Mesendoderm (in vitro differentiated cells): ENCODE data around the gene PNLDC1.

Experiments used
- DNase-seq: peaks from one replicate; pipeline ENCODE4 v3.0.0; 2013
- H2AK5ac ChIP-seq: 2 replicates; pipeline ENCODE4 v1.6.1; 2013; ENCODE audit warnings: low read length, inconsistent platforms
- H2BK120ac ChIP-seq: 2 replicates; pipeline ENCODE4 v1.6.1; 2013; ENCODE audit warnings: low read depth, mild to moderate bottlenecking, low read length, moderate library complexity, mixed read lengths
- H2BK15ac ChIP-seq: replicated peaks from 2 replicates; pipeline ENCODE4 v1.6.1; 2013; ENCODE audit warnings: low read depth, mild to moderate bottlenecking, moderate library complexity
- H2BK5ac ChIP-seq: 2 replicates; pipeline ENCODE4 v1.6.1; 2013; ENCODE audit warnings: low read length, inconsistent platforms
- H3K18ac ChIP-seq: 2 replicates; pipeline ENCODE4 v1.6.1; 2013; ENCODE audit warnings: mild to moderate bottlenecking, low read length, mixed read lengths
- H3K23ac ChIP-seq: one replicate; pipeline ENCODE4 v1.6.1; 2013; ENCODE audit warnings: low read length
- H3K27ac ChIP-seq: 2 replicates; pipeline ENCODE4 v1.5.1; 2013; ENCODE audit warnings: low read depth, mild to moderate bottlenecking, inconsistent platforms, low read length, moderate library complexity
- H3K27me3 ChIP-seq: 2 replicates; pipeline ENCODE4 v1.6.1; 2013; ENCODE audit warnings: low read length, control low read depth, mild to moderate bottlenecking, inconsistent platforms; ENCODE audit not compliant: insufficient read depth, poor library complexity
- H3K36me3 ChIP-seq: 2 replicates; pipeline ENCODE4 v1.6.1; 2013; ENCODE audit warnings: low read length, inconsistent platforms; ENCODE audit not compliant: control insufficient read depth, insufficient read depth
- H3K4ac ChIP-seq: one replicate; pipeline ENCODE4 v1.6.1; 2013; ENCODE audit warnings: low read depth, mild to moderate bottlenecking, low read length, moderate library complexity
- H3K4me1 ChIP-seq: 2 replicates; pipeline ENCODE4 v1.6.1; 2013; ENCODE audit warnings: low read depth, low read length, inconsistent platforms; ENCODE audit not compliant: control insufficient read depth
- H3K4me2 ChIP-seq: 2 replicates; pipeline ENCODE4 v1.6.1; 2013; ENCODE audit warnings: low read length
- H3K4me3 ChIP-seq: 2 replicates; pipeline ENCODE4 v1.5.1; 2013; ENCODE audit warnings: mild to moderate bottlenecking, low read length
- H3K56ac ChIP-seq: one replicate; pipeline ENCODE4 v1.6.1; 2013; ENCODE audit warnings: low read length
- H3K79me1 ChIP-seq: 2 replicates; pipeline ENCODE4 v1.6.1; 2013; ENCODE audit warnings: low read length, inconsistent platforms
- H3K79me2 ChIP-seq: 2 replicates; pipeline ENCODE4 v1.6.1; 2013; ENCODE audit warnings: mild to moderate bottlenecking, low read length; ENCODE audit not compliant: control insufficient read depth, insufficient read depth
- H3K9ac ChIP-seq: 2 replicates; pipeline ENCODE4 v1.6.1; 2013; ENCODE audit warnings: low read length, inconsistent platforms
- H4K5ac ChIP-seq: one replicate; pipeline ENCODE4 v1.6.1; 2013; ENCODE audit warnings: low read length
- H4K8ac ChIP-seq: one replicate; pipeline ENCODE4 v1.6.1; 2013; ENCODE audit warnings: low read depth, mild to moderate bottlenecking, control low read depth, low read length, moderate library complexity
- WGBS: extraction: QIAGEN DNeasy Blood & Tissue Kit; methylation state at CpG from one replicate; pipeline ENCODE4 v1.1.7; 2013; ENCODE audit warnings: low lambda C conversion rate, missing lambda C conversion rate; ENCODE audit not compliant: insufficient coverage; ENCODE audit errors: extremely low coverage; 5-methylcytosine and 5-hydroxymethylcytosine counted together

PNLDC1 gene

GRCh38 chr6:159832946-159833345 lies 32.9 kb downstream of the PNLDC1 start:
- no peak overlapping the region for H3K56ac ChIP-seq
- H3K27me3 ChIP-seq: no peaks in the 10 kb centered on the region
- no peak overlapping the region for H3K4me3 ChIP-seq
- no peaks in the 10 kb centered on the region for H3K79me1 ChIP-seq
- DNase-seq: no peak
- no peak overlapping the region for H2BK5ac ChIP-seq
- no peak overlapping the region for H2BK15ac ChIP-seq
- no peak overlapping the region for H3K9ac ChIP-seq
- no peaks in the 10 kb centered on the region for H3K36me3 ChIP-seq
- H4K8ac ChIP-seq: no peak overlapping the region
- H3K4ac ChIP-seq: no peak overlapping the region
- H3K4me2 ChIP-seq: no peak overlapping the region
- H4K5ac ChIP-seq: no peak overlapping the region
- H3K79me2 ChIP-seq: no peaks in the 10 kb centered on the region
- H3K27ac ChIP-seq: no peak overlapping the region
- no peak overlapping the region for H2AK5ac ChIP-seq
- no peaks in the 10 kb centered on the region for H3K4me1 ChIP-seq
- no peak overlapping the region for H2BK120ac ChIP-seq
- no peak overlapping the region for H3K23ac ChIP-seq
- H3K18ac ChIP-seq: no peak overlapping the region
- WGBS: no CpG with 5 or more reads among the region's 4 CpGs

GRCh38 chr6:159833556-159833955 lies 33.5 kb downstream of the PNLDC1 start:
- H3K27me3 ChIP-seq: no peaks in the 10 kb centered on the region
- H3K4ac ChIP-seq: no peak overlapping the region
- no peak overlapping the region for H2BK120ac ChIP-seq
- H4K5ac ChIP-seq: no peak overlapping the region
- no peak overlapping the region for H3K56ac ChIP-seq
- H3K79me2 ChIP-seq: no peaks in the 10 kb centered on the region
- H2AK5ac ChIP-seq: no peak overlapping the region
- no peak overlapping the region for H2BK15ac ChIP-seq
- no peak overlapping the region for H3K4me3 ChIP-seq
- H4K8ac ChIP-seq: no peak overlapping the region
- whole genome bisulfite sequencing: no CpG with 5 or more reads among the region's 2 CpGs
- H3K23ac ChIP-seq: no peak overlapping the region
- H2BK5ac ChIP-seq: no peak overlapping the region
- no peak overlapping the region for H3K18ac ChIP-seq
- no peaks in the 10 kb centered on the region for H3K36me3 ChIP-seq
- no peak for DNase-seq
- no peak overlapping the region for H3K4me2 ChIP-seq
- H3K79me1 ChIP-seq: no peaks in the 10 kb centered on the region
- H3K4me1 ChIP-seq: no peaks in the 10 kb centered on the region
- H3K9ac ChIP-seq: no peak overlapping the region
- no peak overlapping the region for H3K27ac ChIP-seq

- Histone ChIP-seq H2BK15ac (no peak overlapping the region), H3K9ac (no peak overlapping the region), H2BK5ac (no peak overlapping the region), H4K5ac (no peak overlapping the region), H3K27ac (no peak overlapping the region), H3K23ac (no peak overlapping the region), H3K79me2 (no peaks in the 10 kb centered on the region), H2AK5ac (no peak overlapping the region), H4K8ac (no peak overlapping the region), H3K4me2 (no peak overlapping the region), H3K27me3 (no peaks in the 10 kb centered on the region), H3K56ac (no peak overlapping the region), H3K79me1 (no peaks in the 10 kb centered on the region), H3K4me3 (no peak overlapping the region), H3K4me1 (no peaks in the 10 kb centered on the region), H3K18ac (no peak overlapping the region), H3K36me3 (no peaks in the 10 kb centered on the region), H3K4ac (no peak overlapping the region), H2BK120ac (no peak overlapping the region)
- WGBS: no CpG with 5 or more reads among the region's 5 CpGs
- no peak for DNase-seq
These were observed 34.0 kb downstream of the PNLDC1 start for GRCh38 chr6:159833997-159834603.

GRCh38 chr6:159836718-159837490 lies 36.8 kb downstream of the PNLDC1 start:
- Histone ChIP-seq H3K23ac (no peak overlapping the region), H3K79me2 (no peaks in the 10 kb centered on the region), H3K9ac (no peak overlapping the region), H2BK120ac (no peak overlapping the region), H3K36me3 (no peaks in the 10 kb centered on the region), H3K56ac (no peak overlapping the region), H3K4me1 (no peaks in the 10 kb centered on the region), H3K27ac (no peak overlapping the region), H2BK15ac (no peak overlapping the region), H3K79me1 (no peaks in the 10 kb centered on the region), H4K8ac (no peak overlapping the region), H3K27me3 (no peaks in the 10 kb centered on the region), H3K4me3 (no peak overlapping the region), H4K5ac (no peak overlapping the region), H3K18ac (no peak overlapping the region), H3K4me2 (no peak overlapping the region), H2BK5ac (no peak overlapping the region), H3K4ac (no peak overlapping the region), H2AK5ac (no peak overlapping the region)
- no peak for DNase-seq
- WGBS: no CpG with 5 or more reads among the region's 29 CpGs

- H3K79me2 ChIP-seq: no peaks in the 10 kb centered on the region
- no peaks in the 10 kb centered on the region for H3K4me1 ChIP-seq
- H3K23ac ChIP-seq: no peak overlapping the region
- H3K79me1 ChIP-seq: no peaks in the 10 kb centered on the region
- H2BK5ac ChIP-seq: no peak overlapping the region
- no peak for DNase-seq
- no peak overlapping the region for H3K4me2 ChIP-seq
- H3K18ac ChIP-seq: no peak overlapping the region
- H2BK120ac ChIP-seq: no peak overlapping the region
- no peaks in the 10 kb centered on the region for H3K27me3 ChIP-seq
- H3K56ac ChIP-seq: no peak overlapping the region
- no peak overlapping the region for H4K8ac ChIP-seq
- H3K27ac ChIP-seq: no peak overlapping the region
- H3K4ac ChIP-seq: no peak overlapping the region
- no peaks in the 10 kb centered on the region for H3K36me3 ChIP-seq
- no peak overlapping the region for H4K5ac ChIP-seq
- no peak overlapping the region for H3K9ac ChIP-seq
- no peak overlapping the region for H2AK5ac ChIP-seq
- no peak overlapping the region for H3K4me3 ChIP-seq
- no CpG with 5 or more reads among the region's 8 CpGs for WGBS
- no peak overlapping the region for H2BK15ac ChIP-seq
These were observed 37.4 kb downstream of the PNLDC1 start for GRCh38 chr6:159837511-159837910.
